AG04450 (cell line): ENCODE data around the gene P2RY6. TPM values are rescaled to one million over a fixed set of nuclear protein-coding genes. Genes with fewer than 3 reads are reported as not detected.

Experiments
- CTCF ChIA-PET: fragments of 300-600, 350-600 bp; formaldehyde crosslinking; extraction: SDS; loops from one replicate; lab custom pipeline; 2022; ENCODE audit warnings: antibody characterized with exemption, inconsistent platforms; lab: Charles Lee
- POLR2A ChIA-PET: fragments of 350-600 bp; formaldehyde crosslinking; extraction: SDS; loops from one replicate; lab custom pipeline; 2021; ENCODE audit warnings: antibody characterized with exemption, inconsistent platforms; lab: Yijun Ruan, JAX
- DNase-seq: peaks from one replicate; pipeline ENCODE4 v3.0.0-alpha.2; 2011; ENCODE audit warnings: low read depth, low spot score
- H3K27ac ChIP-seq: one replicate; pipeline ENCODE4 v1.5.1; 2012; ENCODE audit warnings: low read depth, low read length, control low read depth
- H3K27me3 ChIP-seq: one replicate; pipeline ENCODE4 v1.6.0; 2012; ENCODE audit warnings: low read length; ENCODE audit not compliant: control insufficient read depth, insufficient read depth
- H3K4me3 ChIP-seq: 2 replicates; pipeline ENCODE4 v1.5.1; 2011; ENCODE audit warnings: mild to moderate bottlenecking, low read depth, low read length, control low read depth
- H3K9me3 ChIP-seq: 2 replicates; pipeline ENCODE4 v1.5.1; 2012; ENCODE audit warnings: low read length; ENCODE audit not compliant: control insufficient read depth, insufficient read depth
- CTCF ChIP-seq: IDR thresholded peaks from 2 replicates; pipeline ENCODE4 v1.5.1; 2011; ENCODE audit warnings: low read depth, low read length, control low read depth, inconsistent platforms
- polyA plus RNA-seq: library from polyadenylated mRNA; depleted of rRNA; stranded (reverse); fragments of >200 nt; gene quantifications from 2 replicates; pipeline ENCODE4 v1.2.3, GENCODE V29; 2011

Gene P2RY6
- polyA plus RNA-seq, 1 experiment = not detected

- no peaks in the 10 kb centered on the region for H3K9me3 ChIP-seq
- H3K27ac ChIP-seq = no peak overlapping the region
- no peaks in the 10 kb centered on the region for H3K27me3 ChIP-seq
- no peak for TF ChIP-seq CTCF
- POLR2A ChIA-PET = interaction anchor here (5.2 kb wide), 1 partner anchor 30 kb away, joined by 70 read pairs; the partner anchor contains the start of gene ARHGEF17
- H3K4me3 ChIP-seq = no peak overlapping the region
- DNase-seq = no peak
- CTCF ChIA-PET = interaction anchor here (5.2 to 8.7 kb wide), 2 partner anchors 12 to 31 kb away, joined by 127 to 137 read pairs; partner anchors contain the start of gene ARHGEF17
Observed at GRCh38 chr11:73338279-73338678, 66.1 kb downstream of the P2RY6 start.

- H3K4me3 ChIP-seq = no peak overlapping the region
- no peak for TF ChIP-seq CTCF
- H3K9me3 ChIP-seq = no peaks in the 10 kb centered on the region; the same call in 1 of the 2 replicates
- no peaks in the 10 kb centered on the region for H3K27me3 ChIP-seq
- no peak for DNase-seq
- CTCF ChIA-PET = interaction anchor here (3.2 to 8.7 kb wide), 2 partner anchors 10 to 33 kb away, joined by 21 to 127 read pairs; no protein-coding TSS in a partner anchor
- POLR2A ChIA-PET = interaction anchor here (0.6 kb wide), 1 partner anchor 31 kb away, joined by 3 read pairs; no protein-coding TSS in a partner anchor
- H3K27ac ChIP-seq = peak overlapping the region; percentile 11
Observed at GRCh38 chr11:73340164-73340563, 68.0 kb downstream of the P2RY6 start.

- no peak for DNase-seq
- ChIA-PET CTCF (interaction anchor here (3.2 to 8.7 kb wide), 2 partner anchors 8 to 35 kb away, joined by 21 to 127 read pairs; no protein-coding TSS in a partner anchor), POLR2A (no interaction called here)
- no peak for TF ChIP-seq CTCF
- no peaks in the 10 kb centered on the region for H3K27me3 ChIP-seq
- no peak overlapping the region for H3K4me3 ChIP-seq
- no peaks in the 10 kb centered on the region; the same call in 1 of the 2 replicates for H3K9me3 ChIP-seq
- no peak overlapping the region for H3K27ac ChIP-seq
Observed at GRCh38 chr11:73342633-73343032, 70.5 kb downstream of the P2RY6 start.

- H3K27ac ChIP-seq = no peak overlapping the region
- POLR2A ChIA-PET = no interaction called here
- CTCF ChIA-PET = interaction anchor here (3.2 to 8.7 kb wide), 2 partner anchors 7 to 36 kb away, joined by 21 to 127 read pairs; no protein-coding TSS in a partner anchor
- no peaks in the 10 kb centered on the region for H3K27me3 ChIP-seq
- no peak for DNase-seq
- TF ChIP-seq CTCF = no peak
- H3K9me3 ChIP-seq = no peaks in the 10 kb centered on the region; the same call in 1 of the 2 replicates
- no peak overlapping the region for H3K4me3 ChIP-seq
Observed at GRCh38 chr11:73343076-73343873, 71.1 kb downstream of the P2RY6 start.

DNA sequence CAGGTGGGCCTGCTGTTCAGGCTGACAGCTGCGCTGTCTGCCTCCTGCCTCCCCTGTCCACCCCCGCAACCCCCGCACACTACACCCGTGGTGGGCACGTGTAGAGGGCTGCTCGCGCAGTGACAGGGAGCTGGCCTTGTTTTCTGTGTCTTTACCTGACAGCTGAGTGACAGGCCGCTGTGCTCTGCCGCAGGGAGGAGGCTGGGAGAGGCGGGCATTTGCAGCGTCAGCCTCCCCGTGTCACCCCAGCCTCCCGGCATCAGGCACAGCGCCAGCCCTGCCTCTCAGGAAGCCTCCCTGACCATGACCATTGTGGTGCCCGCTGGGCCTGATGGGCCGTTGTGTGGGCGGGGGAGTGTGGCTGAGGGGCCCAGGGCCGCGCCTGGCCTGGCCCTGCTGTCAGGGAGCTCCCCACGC, 72.1 kb downstream of the P2RY6 start:
- TF ChIP-seq CTCF = no peak
- no peak for DNase-seq
- H3K27ac ChIP-seq = no peak overlapping the region
- H3K9me3 ChIP-seq = no peaks in the 10 kb centered on the region; the same call in 1 of the 2 replicates
- POLR2A ChIA-PET = no interaction called here
- CTCF ChIA-PET = interaction anchor here (0.8 kb wide), 2 partner anchors 9 to 15 kb away, joined by 3 read pairs; no protein-coding TSS in a partner anchor
- H3K27me3 ChIP-seq = no peaks in the 10 kb centered on the region
- H3K4me3 ChIP-seq = no peak overlapping the region
